H9 (cell line): Measurements from ENCODE around the gene LRP1. TPM values are rescaled to one million over a fixed set of nuclear protein-coding genes. Genes with fewer than 3 reads are reported as not detected.
A peak's percentile ranks its signal among the peaks of the same experiment; 100 is the strongest.

Experiments used
- DNase-seq: peaks from one replicate; pipeline ENCODE4 v3.0.0-alpha.2; 2017
- H2AFZ ChIP-seq: one replicate; pipeline ENCODE4 v1.6.1; 2013; ENCODE audit warnings: mild to moderate bottlenecking, low read length, control low read depth, moderate library complexity
- H2AK5ac ChIP-seq: 2 replicates; pipeline ENCODE4 v1.6.1; 2013; ENCODE audit warnings: low read length, control low read depth, mixed read lengths; ENCODE audit not compliant: insufficient read length
- H2BK120ac ChIP-seq: one replicate; pipeline ENCODE4 v1.6.1; 2013; ENCODE audit warnings: low read depth, mild to moderate bottlenecking, low read length, control low read depth, inconsistent platforms; ENCODE audit not compliant: poor library complexity, severe bottlenecking
- H2BK12ac ChIP-seq: 2 replicates; pipeline ENCODE4 v1.6.1; 2013; ENCODE audit warnings: low read length, control low read depth, mixed read lengths, low read depth; ENCODE audit not compliant: insufficient read length
- H2BK15ac ChIP-seq: 2 replicates; pipeline ENCODE4 v1.6.1; 2013; ENCODE audit warnings: low read depth, low read length, control low read depth
- H2BK20ac ChIP-seq: one replicate; pipeline ENCODE4 v1.6.1; 2013; ENCODE audit warnings: low read depth, mild to moderate bottlenecking, low read length, control low read depth, inconsistent platforms; ENCODE audit not compliant: poor library complexity, severe bottlenecking
- H2BK5ac ChIP-seq: 2 replicates; pipeline ENCODE4 v1.6.1; 2013; ENCODE audit warnings: low read length, control low read depth, mixed read lengths; ENCODE audit not compliant: insufficient read length
- H3K14ac ChIP-seq: 2 replicates; pipeline ENCODE4 v1.6.1; 2013; ENCODE audit warnings: low read length, control low read depth; ENCODE audit not compliant: insufficient read depth
- H3K18ac ChIP-seq: 2 replicates; pipeline ENCODE4 v1.6.1; 2013; ENCODE audit warnings: low read depth, mild to moderate bottlenecking, mixed read lengths, low read length, control low read depth; ENCODE audit not compliant: insufficient read length
- H3K23ac ChIP-seq: 2 replicates; pipeline ENCODE4 v1.6.1; 2013; ENCODE audit warnings: low read length, control low read depth, mixed read lengths, low read depth; ENCODE audit not compliant: insufficient read length
- H3K23me2 ChIP-seq: 2 replicates; pipeline ENCODE4 v1.6.1; 2013; ENCODE audit warnings: low read depth, mild to moderate bottlenecking, mixed read lengths, low read length, control low read depth; ENCODE audit not compliant: insufficient read length, poor library complexity, severe bottlenecking
- H3K27ac ChIP-seq: 2 replicates; pipeline ENCODE4 v1.5.1; 2013; ENCODE audit warnings: low read length, control low read depth, mixed read lengths, low read depth; ENCODE audit not compliant: insufficient read length
- H3K27me3 ChIP-seq: 2 replicates; pipeline ENCODE4 v1.6.1; 2013; ENCODE audit warnings: low read length, control low read depth, inconsistent platforms; ENCODE audit not compliant: insufficient read depth
- H3K4ac ChIP-seq: 2 replicates; pipeline ENCODE4 v1.6.1; 2013; ENCODE audit warnings: low read depth, mild to moderate bottlenecking, control low read depth, inconsistent platforms, low read length, moderate library complexity
- H3K4me1 ChIP-seq: 2 replicates; pipeline ENCODE4 v1.6.1; 2013; ENCODE audit warnings: low read length, control low read depth, inconsistent platforms; ENCODE audit not compliant: insufficient read depth
- H3K4me2 ChIP-seq: 2 replicates; pipeline ENCODE4 v1.6.1; 2013; ENCODE audit warnings: low read length, control low read depth, mixed read lengths; ENCODE audit not compliant: insufficient read length, insufficient read depth
- H3K56ac ChIP-seq: 2 replicates; pipeline ENCODE4 v1.6.1; 2013; ENCODE audit warnings: low read depth, mild to moderate bottlenecking, mixed read lengths, low read length, control low read depth; ENCODE audit not compliant: insufficient read length
- H3K79me1 ChIP-seq: 2 replicates; pipeline ENCODE4 v1.6.1; 2013; ENCODE audit warnings: low read depth, mild to moderate bottlenecking, moderate library complexity, low read length, control low read depth, inconsistent platforms; ENCODE audit not compliant: insufficient read depth, poor library complexity, severe bottlenecking
- H3K79me2 ChIP-seq: 2 replicates; pipeline ENCODE4 v1.6.1; 2013; ENCODE audit warnings: low read length, control low read depth, inconsistent platforms; ENCODE audit not compliant: insufficient read depth
- H3K9ac ChIP-seq: 2 replicates; pipeline ENCODE4 v1.6.1; 2013; ENCODE audit warnings: low read length, control low read depth, mixed read lengths; ENCODE audit not compliant: insufficient read length; ENCODE audit errors: extremely low read depth
- H3K9me3 ChIP-seq: one replicate; pipeline ENCODE4 v1.6.1; 2013; ENCODE audit warnings: low read depth, low read length, inconsistent platforms; ENCODE audit not compliant: control insufficient read depth
- H3T11ph ChIP-seq: one replicate; pipeline ENCODE4 v1.6.1; 2013; ENCODE audit warnings: mild to moderate bottlenecking, low read length, control low read depth, inconsistent platforms
- H4K20me1 ChIP-seq: one replicate; pipeline ENCODE4 v1.6.1; 2013; ENCODE audit not compliant: control insufficient read depth, insufficient read length, insufficient read depth
- H4K5ac ChIP-seq: 2 replicates; pipeline ENCODE4 v1.6.1; 2013; ENCODE audit warnings: low read depth, mild to moderate bottlenecking, mixed read lengths, low read length, control low read depth; ENCODE audit not compliant: insufficient read length
- H4K8ac ChIP-seq: replicated peaks from 2 replicates; pipeline ENCODE4 v1.6.1; 2013; ENCODE audit warnings: low read length, control low read depth, mixed read lengths, low read depth; ENCODE audit not compliant: insufficient read length
- H4K91ac ChIP-seq: 2 replicates; pipeline ENCODE4 v1.6.1; 2013; ENCODE audit warnings: low read depth, mild to moderate bottlenecking, moderate library complexity, mixed read lengths, low read length, control low read depth; ENCODE audit not compliant: insufficient read length
- H3K27ac Mint-ChIP-seq, 3 experiments: 2 replicates in 2 of 3; 3 replicates in 1 of 3; pipeline ENCODE4 v1.8.0; 2020 to 2021; ENCODE audit warnings: mixed read lengths in 3 of 3, mild to moderate bottlenecking in 1 of 3, moderate library complexity in 1 of 3
- H3K27me3 Mint-ChIP-seq: 2 replicates; pipeline ENCODE4 v1.8.0; 2021; ENCODE audit warnings: low read depth, mild to moderate bottlenecking, moderate library complexity, mixed read lengths
- H3K36me3 Mint-ChIP-seq, 3 experiments: 2 replicates in 2 of 3; 3 replicates in 1 of 3; pipeline ENCODE4 v1.8.0; 2020 to 2021; ENCODE audit warnings: low read depth in 3 of 3, mixed read lengths in 3 of 3; ENCODE audit not compliant: insufficient read depth in 1 of 3
- H3K4me1 Mint-ChIP-seq, 2 experiments: 2 replicates each; pipeline ENCODE4 v1.8.0; 2020; ENCODE audit warnings: mixed read lengths in 2 of 2
- H3K4me3 Mint-ChIP-seq, 2 experiments: 2 replicates in 1 of 2; 3 replicates in 1 of 2; pipeline ENCODE4 v1.8.0; 2020 to 2021; ENCODE audit warnings: mild to moderate bottlenecking in 2 of 2, mixed read lengths in 2 of 2, moderate library complexity in 1 of 2
- H3K9me3 Mint-ChIP-seq, 2 experiments: 2 replicates in 1 of 2; 3 replicates in 1 of 2; pipeline ENCODE4 v1.8.0; 2020; ENCODE audit warnings: mild to moderate bottlenecking in 2 of 2, mixed read lengths in 2 of 2, moderate library complexity in 1 of 2
- CTCF ChIP-seq: fragments of 200-600 bp; sonication (generic); conservative IDR thresholded peaks from 3 replicates; pipeline ENCODE4 v1.8.0; 2021; ENCODE audit warnings: antibody characterized with exemption, mild to moderate bottlenecking
- WGBS: extraction: QIAGEN DNeasy Blood & Tissue Kit; methylation state at CpG from one replicate; pipeline ENCODE4 v1.1.7; 2013; ENCODE audit warnings: missing lambda C conversion rate, low lambda C conversion rate, mixed read lengths; ENCODE audit not compliant: insufficient read length; ENCODE audit errors: extremely low coverage; 5-methylcytosine and 5-hydroxymethylcytosine counted together
- total RNA-seq: library from RNA; stranded (reverse); gene quantifications from 2 replicates; pipeline ENCODE4 v1.2.1, GENCODE V29; 2021

LRP1 gene
- total RNA-seq, 1 experiment from 2014 or later, result 115 TPM

GRCh38 chr12:57214398-57214781 lies 86.1 kb downstream of the LRP1 start:
- no peak overlapping the region for H3K27ac ChIP-seq

More at GRCh38 chr12:57214398-57214781, 86.1 kb downstream of the LRP1 start:
- Histone ChIP-seq H3K9ac (no peak overlapping the region), H2BK20ac (no peak overlapping the region), H4K20me1 (peaks cover 3% of the 10 kb centered on the region), H2AFZ (no peak overlapping the region), H3K79me1 (no peaks in the 10 kb centered on the region), H3K18ac (no peak overlapping the region), H3K9me3 (no peaks in the 10 kb centered on the region), H3K4me1 (peaks cover 8% of the 10 kb centered on the region), H4K5ac (no peak overlapping the region), H2BK15ac (no peak overlapping the region), H4K91ac (no peak overlapping the region), H3K23ac (no peak overlapping the region), H3K23me2 (peaks cover 7% of the 10 kb centered on the region), H3K27me3 (peaks cover 38% of the 10 kb centered on the region), H3K14ac (no peak overlapping the region), H3K56ac (no peak overlapping the region), H2AK5ac (no peak overlapping the region), H3K4me2 (no peak overlapping the region), H3K4ac (no peak overlapping the region), H2BK5ac (no peak overlapping the region), H4K8ac (no peak overlapping the region), H2BK12ac (no peak overlapping the region), H3K79me2 (no peaks in the 10 kb centered on the region), H2BK120ac (no peak overlapping the region), H3T11ph (no peak overlapping the region)
- TF ChIP-seq CTCF, result peak; percentile 85
- peak; percentile 91 for DNase-seq
- Mint-ChIP-seq H3K4me1 (peaks cover 39 to 44% of the 10 kb centered on the region in 2 experiments), H3K9me3 (peaks cover 0 to 2% of the 10 kb centered on the region in 2 experiments; a peak in 1 of 5 replicates), H3K36me3 (peaks cover 20 to 27% (median 24%) of the 10 kb centered on the region in 3 experiments), H3K27ac (no peak overlapping the region), H3K27me3 (peaks cover 56% of the 10 kb centered on the region), H3K4me3 (peak overlapping the region in 1 of 2 experiments; percentile 69; a peak in 2 of 5 replicates)
- WGBS, result no CpG with 5 or more reads among the region's 14 CpGs
